ENCODE data around the gene KCNAB1.
A peak's percentile ranks its signal among the peaks of the same experiment; 100 is the strongest.
"Not testable (repeated sequence)": the region's sequence is repeated elsewhere in the genome, so short reads cannot be mapped to it uniquely, and the experiment has no call there.

Gene KCNAB1

GRCh38 chr3:156284637-156285036 is 164.3 kb downstream of the KCNAB1 start:
- DNase-seq: not testable (repeated sequence)

- DNase-seq: no peak
These were observed 165.2 kb downstream of the KCNAB1 start for GRCh38 chr3:156285626-156286025.

- no peak for DNase-seq
These were observed 170.5 kb downstream of the KCNAB1 start for GRCh38 chr3:156290924-156291271.

- DNase-seq: peak; percentile 50 to 61
These were observed 171.1 kb downstream of the KCNAB1 start for GRCh38 chr3:156291272-156292123.

- DNase-seq: no peak
These were observed 173.2 kb downstream of the KCNAB1 start for GRCh38 chr3:156293566-156293965.

GRCh38 chr3:156297582-156297981 is 177.2 kb downstream of the KCNAB1 start:
- no peak for DNase-seq

- DNase-seq: no peak
These were observed 177.6 kb downstream of the KCNAB1 start for GRCh38 chr3:156298014-156298413.

- DNase-seq: no peak
These were observed 178.6 kb downstream of the KCNAB1 start for GRCh38 chr3:156298938-156299337.

GRCh38 chr3:156299569-156299968 is 179.2 kb downstream of the KCNAB1 start:
- DNase-seq: no peak

- DNase-seq: no peak
These were observed 180.0 kb downstream of the KCNAB1 start for GRCh38 chr3:156300371-156300770.

- peak; percentile 62 to 81 for DNase-seq
These were observed 180.8 kb downstream of the KCNAB1 start for GRCh38 chr3:156300929-156301840.

GRCh38 chr3:156303001-156303707 is 182.8 kb downstream of the KCNAB1 start:
- peak; percentile 18 to 36 for DNase-seq

GRCh38 chr3:156304406-156304805 is 184.0 kb downstream of the KCNAB1 start:
- DNase-seq: no peak

- DNase-seq: no peak
These were observed 185.3 kb downstream of the KCNAB1 start for GRCh38 chr3:156305672-156306071.

GRCh38 chr3:156307704-156308103 is 187.3 kb downstream of the KCNAB1 start:
- DNase-seq: no peak

- DNase-seq: no peak
These were observed 191.1 kb downstream of the KCNAB1 start for GRCh38 chr3:156311431-156311830.

- no peak for DNase-seq
These were observed 191.6 kb downstream of the KCNAB1 start for GRCh38 chr3:156311930-156312329.

- no peak for DNase-seq
These were observed 195.7 kb downstream of the KCNAB1 start for GRCh38 chr3:156316076-156316475.

- peak in 1 of 2 experiments; percentile 3 for DNase-seq
These were observed 197.2 kb downstream of the KCNAB1 start for GRCh38 chr3:156317462-156318074.

GRCh38 chr3:156321945-156322344 is 201.6 kb downstream of the KCNAB1 start:
- DNase-seq: no peak

- DNase-seq: no peak
These were observed 203.1 kb downstream of the KCNAB1 start for GRCh38 chr3:156323466-156323865.

GRCh38 chr3:156330415-156330814 is 210.0 kb downstream of the KCNAB1 start:
- no peak for DNase-seq

GRCh38 chr3:156332304-156332703 is 211.9 kb downstream of the KCNAB1 start:
- DNase-seq: no peak

Data from Kasumi-1 (cell line).